ENCODE measurements around the gene ARHGAP44.

The ARHGAP44 gene

GRCh38 chr17:12983991-12984884 lies 194.9 kb downstream of the ARHGAP44 start:
- no peak overlapping the region for H3K4me3 ChIP-seq (ENCODE audit: low read depth, low read length)
- DNase-seq (ENCODE audit: low read depth) = peak; percentile 91

DNA sequence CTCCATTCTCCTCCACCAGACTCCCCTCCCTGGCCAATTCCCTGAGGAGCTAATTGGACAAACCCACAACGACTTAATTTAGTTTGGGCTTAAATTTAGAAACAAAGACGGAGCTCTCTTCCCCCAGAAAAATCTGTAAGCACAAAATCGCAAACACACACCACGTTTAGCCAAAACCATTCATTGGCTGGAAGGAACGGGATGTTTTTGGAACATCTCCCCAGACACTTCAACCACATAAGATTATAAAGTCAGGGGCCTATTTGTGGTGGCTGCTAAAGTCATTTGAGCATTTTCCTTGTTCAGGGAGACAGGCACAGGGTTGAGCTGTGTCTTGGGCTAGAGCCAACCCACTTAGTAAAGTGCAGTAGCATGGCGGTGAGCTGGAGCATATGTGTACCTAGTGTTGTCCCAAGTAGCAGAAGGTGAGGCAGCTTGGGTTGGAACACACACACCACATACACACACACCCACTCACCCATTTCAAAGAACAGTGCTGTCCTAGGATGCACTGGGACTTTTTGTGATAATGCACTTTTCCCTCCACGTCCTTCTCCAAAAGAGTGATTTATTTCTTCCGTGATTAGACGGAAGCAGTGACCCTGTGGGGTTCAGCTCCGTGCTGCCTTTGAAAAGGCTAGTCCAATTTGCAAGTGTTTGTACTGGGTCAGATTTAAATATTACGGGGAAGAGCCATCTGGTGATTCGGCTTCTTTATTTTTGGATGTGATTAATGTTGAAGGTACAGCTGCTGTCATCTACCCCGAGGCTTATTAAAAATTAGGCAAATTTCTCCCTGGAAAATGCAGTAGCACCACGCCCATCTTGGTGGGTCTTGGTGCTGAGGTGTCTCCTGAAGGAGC lies 196.4 kb downstream of the ARHGAP44 start:
- peak; percentile 36 for DNase-seq (ENCODE audit: low read depth)
- H3K4me3 ChIP-seq (ENCODE audit: low read depth, low read length) = no peak overlapping the region

GRCh38 chr17:12987120-12987519 lies 197.8 kb downstream of the ARHGAP44 start:
- no peak for DNase-seq (ENCODE audit: low read depth)
- H3K4me3 ChIP-seq (ENCODE audit: low read depth, low read length) = no peak overlapping the region

DNA sequence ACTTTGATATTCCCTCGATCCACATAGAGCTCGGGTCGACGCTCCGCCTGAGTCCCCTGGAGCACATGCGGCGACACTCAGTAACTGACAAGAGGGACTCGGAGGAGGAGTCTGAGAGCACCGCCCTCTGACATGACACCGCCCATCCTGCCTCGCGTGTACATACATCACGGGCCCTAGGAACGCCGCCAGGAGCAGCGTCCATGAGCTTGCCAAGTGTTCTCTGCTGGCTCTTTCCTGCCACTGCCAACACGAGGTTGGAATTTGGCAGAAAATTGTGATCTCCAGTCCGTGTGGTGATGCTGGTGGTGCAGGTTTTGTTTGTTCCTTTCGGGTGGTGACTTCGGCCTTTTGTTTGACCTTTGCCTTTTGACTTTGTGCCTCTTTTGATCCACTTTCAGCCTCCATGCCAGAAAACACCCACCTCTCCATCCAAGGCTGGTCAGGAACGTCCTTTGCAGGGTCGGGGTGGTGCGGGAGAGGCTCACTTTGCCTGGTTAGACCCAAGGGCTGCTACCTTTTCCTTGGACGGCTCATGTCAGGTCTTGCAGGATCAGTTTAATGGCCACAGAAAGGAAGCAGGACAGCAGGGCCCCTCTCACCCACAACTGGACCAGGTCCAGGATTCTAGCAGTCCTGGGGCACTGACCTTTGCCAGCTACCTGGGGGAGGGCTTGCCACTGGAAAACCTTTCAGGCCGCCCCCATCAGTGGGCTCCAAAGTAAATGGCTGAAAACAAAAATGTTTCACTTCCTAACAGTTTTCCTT lies 200.9 kb downstream of the ARHGAP44 start:
- no peak for DNase-seq (ENCODE audit: low read depth)
- no peak overlapping the region for H3K4me3 ChIP-seq (ENCODE audit: low read depth, low read length)

DNA sequence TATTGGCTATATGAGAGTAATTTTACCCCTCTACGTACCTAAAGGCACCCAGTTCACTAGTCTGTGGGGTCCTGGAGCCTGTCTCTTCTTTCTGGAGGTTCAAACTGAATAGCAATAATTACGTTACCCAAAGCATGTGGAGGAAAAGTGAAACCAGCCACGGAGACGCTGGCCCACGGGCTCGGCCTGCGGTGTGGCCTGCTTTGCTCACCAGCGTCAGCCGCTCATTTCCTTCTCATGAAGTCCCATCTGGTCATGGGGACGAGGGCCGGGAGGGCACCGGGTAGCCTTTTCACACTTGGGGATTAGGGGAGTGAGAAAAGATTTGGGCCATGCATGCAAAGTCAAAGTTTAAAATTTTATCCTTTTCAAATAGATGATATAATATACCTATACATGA lies 201.6 kb downstream of the ARHGAP44 start:
- no peak overlapping the region for H3K4me3 ChIP-seq (ENCODE audit: low read depth, low read length)
- no peak for DNase-seq (ENCODE audit: low read depth)

- no peak for DNase-seq (ENCODE audit: low read depth)
- H3K4me3 ChIP-seq (ENCODE audit: low read depth, low read length) = no peak overlapping the region
Measured at GRCh38 chr17:12992676-12993075, 203.4 kb downstream of the ARHGAP44 start.

DNA sequence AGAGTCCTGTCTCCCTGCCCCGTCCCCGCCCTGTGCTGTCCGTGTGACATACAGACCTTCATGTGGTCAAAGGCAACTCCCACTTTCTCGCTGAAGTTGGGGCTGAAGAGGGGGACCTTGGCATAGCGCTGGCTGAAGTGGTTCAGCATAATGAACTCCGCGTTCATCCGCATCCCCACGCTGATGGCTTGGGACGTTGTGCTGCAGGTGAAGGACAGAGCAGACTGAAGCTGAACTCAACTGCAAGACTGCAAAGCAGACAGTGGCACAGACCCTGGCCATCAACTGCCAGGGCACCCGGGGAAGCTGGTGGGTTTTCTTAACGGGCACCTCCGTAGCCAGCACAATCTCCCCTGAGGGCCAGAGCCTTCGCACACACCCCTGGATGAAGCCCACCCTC lies 204.3 kb downstream of the ARHGAP44 start:
- DNase-seq (ENCODE audit: low read depth) = no peak
- no peak overlapping the region for H3K4me3 ChIP-seq (ENCODE audit: low read depth, low read length)

DNA sequence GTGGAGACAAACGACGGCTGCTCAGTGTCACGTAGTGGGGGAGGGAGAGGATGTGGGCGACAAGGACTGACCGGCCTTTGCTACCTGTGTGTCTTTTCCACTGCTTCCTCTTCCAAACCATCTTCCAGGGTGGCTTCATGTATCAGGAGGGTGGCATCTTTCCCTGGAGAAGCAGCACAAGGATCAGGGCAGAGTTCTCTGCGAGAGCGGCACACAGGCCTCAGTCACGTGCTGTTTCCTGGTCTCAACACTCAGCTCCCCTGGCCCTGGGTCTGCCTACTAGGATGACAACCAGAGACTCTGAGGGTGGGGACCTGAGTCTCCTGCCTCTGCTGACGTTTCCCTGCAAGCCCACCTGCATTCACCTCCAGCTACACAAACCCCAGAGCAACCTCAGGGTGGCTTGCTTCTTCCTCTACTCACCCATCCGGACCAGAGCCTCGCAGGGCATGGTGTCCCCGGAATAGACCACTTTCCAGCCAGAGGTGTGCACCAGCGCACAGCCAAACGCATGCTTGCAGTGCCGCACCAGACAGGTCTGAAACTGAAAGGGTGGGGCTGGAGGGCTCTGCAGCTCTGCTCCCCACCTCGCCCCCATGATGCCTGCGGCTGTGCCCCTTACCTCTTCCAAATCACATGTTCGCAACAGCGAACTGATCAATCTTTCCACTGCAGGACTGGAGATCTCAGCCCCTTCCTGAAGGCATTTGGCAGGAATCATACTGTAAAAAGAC lies 205.2 kb downstream of the ARHGAP44 start:
- no peak overlapping the region for H3K4me3 ChIP-seq (ENCODE audit: low read depth, low read length)
- DNase-seq (ENCODE audit: low read depth) = no peak

GRCh38 chr17:12995106-12995895 lies 206.0 kb downstream of the ARHGAP44 start:
- no peak for DNase-seq (ENCODE audit: low read depth)
- H3K4me3 ChIP-seq (ENCODE audit: low read depth, low read length) = no peak overlapping the region

GRCh38 chr17:12995896-12996295 lies 206.6 kb downstream of the ARHGAP44 start:
- no peak overlapping the region for H3K4me3 ChIP-seq (ENCODE audit: low read depth, low read length)
- no peak for DNase-seq (ENCODE audit: low read depth)

DNA sequence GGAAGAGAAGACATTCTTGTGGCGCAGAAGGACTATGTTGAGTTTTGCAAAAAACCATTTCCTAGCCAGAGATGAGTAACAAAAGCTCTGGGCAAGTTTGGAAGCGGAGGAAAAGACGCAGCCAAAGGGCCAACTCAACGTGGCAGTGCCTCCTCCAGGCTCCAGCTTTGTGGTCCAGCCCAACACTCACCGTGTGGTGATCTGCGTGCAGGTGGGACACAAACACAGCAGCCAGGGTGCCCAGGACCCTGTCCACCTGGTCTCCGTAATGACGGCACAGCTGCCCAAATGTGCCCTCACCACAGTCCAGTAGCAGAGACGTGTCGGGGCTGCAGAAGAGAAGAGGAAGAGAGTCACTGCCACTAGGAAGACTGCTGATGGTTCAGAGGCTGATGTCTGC lies 207.1 kb downstream of the ARHGAP44 start:
- DNase-seq (ENCODE audit: low read depth) = no peak
- H3K4me3 ChIP-seq (ENCODE audit: low read depth, low read length) = no peak overlapping the region

DNA sequence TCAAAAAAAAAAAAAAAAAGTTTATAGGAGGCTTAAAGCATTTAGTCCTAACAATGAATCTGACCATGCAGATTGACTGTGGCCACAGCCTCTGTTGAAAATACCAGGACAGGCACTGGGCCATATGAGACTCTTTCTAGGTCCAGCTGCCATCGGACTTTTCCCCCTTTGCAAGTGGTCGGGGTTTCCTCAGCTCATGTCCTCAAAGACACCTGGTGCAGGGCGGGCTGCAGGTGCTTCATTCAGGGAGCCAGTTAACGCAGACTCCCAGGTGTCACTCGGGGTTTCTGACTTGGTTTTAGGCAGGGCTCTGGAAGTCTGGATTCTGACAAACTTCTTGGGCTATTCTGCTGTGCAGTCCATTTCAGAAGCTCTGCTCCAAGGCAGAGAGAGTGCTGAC lies 207.6 kb downstream of the ARHGAP44 start:
- DNase-seq (ENCODE audit: low read depth) = no peak
- no peak overlapping the region for H3K4me3 ChIP-seq (ENCODE audit: low read depth, low read length)

- no peak for DNase-seq (ENCODE audit: low read depth)
- H3K4me3 ChIP-seq (ENCODE audit: low read depth, low read length) = no peak overlapping the region
Measured at GRCh38 chr17:12998461-12998860, 209.2 kb downstream of the ARHGAP44 start.

DNA sequence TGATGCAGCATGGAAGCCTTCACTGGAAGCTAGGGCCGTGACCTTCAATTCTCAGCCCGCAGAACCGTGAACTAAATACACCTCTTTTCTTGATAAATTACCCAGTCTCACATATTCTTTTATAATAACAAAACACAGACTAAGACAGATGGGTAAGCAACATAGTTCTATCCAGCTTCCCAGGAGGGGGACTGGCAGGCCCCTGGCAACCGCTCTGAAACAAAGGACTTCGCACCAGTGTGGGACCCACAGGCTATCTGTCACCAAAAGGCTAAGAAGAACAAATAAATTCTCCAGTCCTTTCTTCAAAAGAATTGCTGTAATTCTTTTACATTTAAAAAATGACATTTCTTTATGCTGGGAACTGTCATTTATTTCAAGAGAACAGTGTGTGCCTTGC lies 209.6 kb downstream of the ARHGAP44 start:
- H3K4me3 ChIP-seq (ENCODE audit: low read depth, low read length) = no peak overlapping the region
- no peak for DNase-seq (ENCODE audit: low read depth)

- no peak overlapping the region for H3K4me3 ChIP-seq (ENCODE audit: low read depth, low read length)
- no peak for DNase-seq (ENCODE audit: low read depth)
Measured at GRCh38 chr17:13000561-13000960, 211.3 kb downstream of the ARHGAP44 start.

DNA sequence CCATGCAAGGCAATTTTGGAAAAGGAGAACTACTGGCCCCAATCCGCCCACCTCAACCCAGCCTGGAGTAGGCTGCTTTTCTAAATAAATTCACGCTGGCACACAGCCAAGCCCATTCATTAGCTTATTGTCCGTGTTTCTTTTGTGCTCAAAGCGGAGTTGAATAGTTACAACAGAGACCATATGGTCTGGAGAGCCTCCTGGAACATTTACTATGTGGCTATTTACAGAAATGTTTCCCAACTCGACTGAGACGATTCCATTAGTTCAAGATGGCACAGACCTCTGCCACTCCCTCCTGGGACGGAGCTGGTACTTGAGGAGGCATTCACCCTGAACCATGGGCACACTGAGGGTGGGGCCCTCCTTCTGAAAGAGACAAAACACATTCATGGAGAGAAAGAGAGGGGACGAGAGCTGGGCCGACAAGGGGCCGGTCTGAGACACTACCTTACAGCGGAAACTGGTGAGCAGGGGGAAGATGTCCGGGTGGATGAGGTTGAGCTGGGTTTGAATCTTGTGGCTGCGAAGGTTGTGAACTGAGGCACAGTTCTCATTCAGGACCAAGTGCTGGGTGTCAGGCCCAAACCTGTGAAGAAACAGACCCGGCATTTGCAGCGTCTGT lies 212.8 kb downstream of the ARHGAP44 start:
- no peak for DNase-seq (ENCODE audit: low read depth)
- no peak overlapping the region for H3K4me3 ChIP-seq (ENCODE audit: low read depth, low read length)

DNA sequence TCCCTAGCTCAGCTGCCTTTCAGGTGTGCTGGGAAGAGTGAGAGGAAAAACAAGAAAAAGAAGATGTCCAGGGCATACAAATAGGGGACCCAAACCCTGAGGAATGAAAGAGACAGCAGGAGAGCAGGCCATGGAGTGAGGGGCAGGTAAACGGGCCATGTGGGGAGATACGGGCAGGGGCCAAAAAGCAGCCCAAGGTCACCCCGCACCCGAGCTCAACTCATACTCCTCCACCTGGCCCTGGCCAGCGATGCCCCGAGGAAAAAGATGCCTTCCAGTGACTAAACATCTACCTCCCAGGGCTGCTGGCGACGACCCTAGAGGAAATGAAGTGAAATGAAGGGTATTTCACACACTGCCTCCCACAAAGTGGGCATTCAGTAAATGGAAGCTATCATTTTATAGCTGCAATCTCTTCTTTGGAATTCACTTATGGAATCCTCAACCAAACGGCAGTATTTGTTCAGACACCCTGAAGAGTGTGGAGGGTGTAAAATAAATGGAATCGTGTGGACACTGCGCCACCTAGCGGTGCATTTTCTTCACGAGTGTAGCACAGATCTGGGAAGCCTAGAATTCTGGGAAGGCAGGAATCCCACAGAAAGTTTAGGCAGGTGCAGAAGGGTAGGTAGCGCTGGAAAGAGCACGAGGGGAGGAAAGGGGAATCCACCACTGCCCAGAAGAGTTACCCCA lies 213.6 kb downstream of the ARHGAP44 start:
- H3K4me3 ChIP-seq (ENCODE audit: low read depth, low read length) = no peak overlapping the region
- DNase-seq (ENCODE audit: low read depth) = no peak

Measured in skeletal muscle cell (primary cell).